Endothelial cell of umbilical vein (primary cell): ENCODE data around the gene UBTD1. TPM values are rescaled to one million over a fixed set of nuclear protein-coding genes. Genes with fewer than 3 reads are reported as not detected.

Experiments
- BruUV-seq: library from RNA; stranded (reverse); fragments of 400-500 nt; replicated peaks from 2 replicates; lab custom pipeline; 2021; lab: Mats Ljungman, UMichigan
- CTCF ChIA-PET: fragments of 300-600, 350-600 bp; sonication (Branson Sonifier 250); formaldehyde crosslinking; loops from one replicate; lab custom pipeline; 2021; ENCODE audit warnings: antibody characterized with exemption, inconsistent platforms; lab: Charles Lee
- POLR2A ChIA-PET: fragments of 300-600, 350-600 bp; sonication (Branson Sonifier 250); formaldehyde crosslinking; loops from one replicate; lab custom pipeline; 2021; ENCODE audit warnings: antibody characterized with exemption, inconsistent platforms; lab: Charles Lee
- DNase-seq: peaks from one replicate; pipeline ENCODE4 v3.0.0-alpha.2; 2011; ENCODE audit warnings: low read depth, low spot score
- FAIRE-seq: peaks from 2 replicates; lab custom pipeline; 2011; peaks lifted over from hg19 to GRCh38; lab: Jason Lieb, UNC
- H2AFZ ChIP-seq: 2 replicates; pipeline ENCODE4 v1.6.0; 2012; ENCODE audit warnings: low read depth, low read length, control low read depth, inconsistent platforms
- H3K27ac ChIP-seq: 2 replicates; pipeline ENCODE4 v1.5.1; 2011; ENCODE audit warnings: low read depth, mild to moderate bottlenecking, control low read depth, low read length, moderate library complexity; ENCODE audit not compliant: insufficient read depth
- H3K27me3 ChIP-seq, 2 experiments: 2 replicates each; pipeline versions ENCODE4 v1.6.0 to v1.6.1; 2011; ENCODE audit warnings: low read length in 2 of 2, mixed read lengths in 1 of 2; ENCODE audit not compliant: control insufficient read depth in 2 of 2, insufficient read depth in 2 of 2
- H3K36me3 ChIP-seq, 2 experiments: 2 replicates in 1 of 2; 3 replicates in 1 of 2; pipeline ENCODE4 v1.5.1; 2011; ENCODE audit warnings: low read length in 2 of 2, mild to moderate bottlenecking in 1 of 2, moderate library complexity in 1 of 2; ENCODE audit not compliant: control insufficient read depth in 2 of 2, insufficient read depth in 2 of 2; ENCODE audit errors: extremely low read depth in 1 of 2
- H3K4me1 ChIP-seq: 3 replicates; pipeline ENCODE4 v1.5.1; 2011; ENCODE audit warnings: mild to moderate bottlenecking, low read length; ENCODE audit not compliant: control insufficient read depth, insufficient read depth; ENCODE audit errors: extremely low read depth
- H3K4me2 ChIP-seq: 2 replicates; pipeline ENCODE4 v1.6.1; 2011; ENCODE audit warnings: low read length, control low read depth, mixed read lengths; ENCODE audit not compliant: insufficient read depth
- H3K4me3 ChIP-seq, 3 experiments: fragments of 200-600 bp in 1 of 3; sonication (generic), shearing (Covaris generic) in 1 of 3; replicated peaks in 1 of 3; 2 replicates each; pipeline ENCODE4 v1.5.1; 2011 to 2016; ENCODE audit warnings: control low read depth in 3 of 3, low read length in 3 of 3, mild to moderate bottlenecking in 2 of 3, inconsistent platforms in 1 of 3, low read depth in 1 of 3, moderate library complexity in 1 of 3; ENCODE audit not compliant: insufficient read depth in 1 of 3
- H3K79me2 ChIP-seq: 2 replicates; pipeline ENCODE4 v1.6.0; 2012; ENCODE audit warnings: low read length, inconsistent platforms; ENCODE audit not compliant: control insufficient read depth, insufficient read depth
- H3K9ac ChIP-seq: replicated peaks from 2 replicates; pipeline ENCODE3; 2011; ENCODE audit warnings: low read length, control low read depth; ENCODE audit not compliant: insufficient read depth; ENCODE audit errors: extremely low read depth
- H3K9me1 ChIP-seq: replicated peaks from 3 replicates; pipeline ENCODE4 v1.6.0; 2011; ENCODE audit warnings: mild to moderate bottlenecking, low read length; ENCODE audit not compliant: control insufficient read depth, insufficient read depth; ENCODE audit errors: extremely low read depth
- H3K9me3 ChIP-seq: replicated peaks from 2 replicates; pipeline ENCODE4 v1.5.1; 2012; ENCODE audit warnings: low read length, inconsistent platforms; ENCODE audit not compliant: control insufficient read depth, insufficient read depth
- H4K20me1 ChIP-seq: replicated peaks from 2 replicates; pipeline ENCODE3; 2011; ENCODE audit warnings: mild to moderate bottlenecking, low read length; ENCODE audit not compliant: control insufficient read depth, insufficient read depth; ENCODE audit errors: extremely low read depth
- EZH2 ChIP-seq: IDR thresholded peaks from 2 replicates; pipeline ENCODE4 v1.6.1; 2012; ENCODE audit warnings: borderline replicate concordance, low read depth, mild to moderate bottlenecking, moderate library complexity, low read length, inconsistent platforms; ENCODE audit not compliant: severe bottlenecking
- FOS ChIP-seq: IDR thresholded peaks from 2 replicates; pipeline ENCODE4 v1.6.1; 2011; ENCODE audit warnings: mild to moderate bottlenecking, low read length, moderate library complexity, borderline replicate concordance; ENCODE audit not compliant: insufficient read depth
- GATA2 ChIP-seq: IDR thresholded peaks from 2 replicates; pipeline ENCODE4 v1.7.0; 2011; ENCODE audit warnings: low read depth, mild to moderate bottlenecking, moderate library complexity, mixed read lengths, low read length; ENCODE audit not compliant: insufficient read length, insufficient read depth
- JUN ChIP-seq: IDR thresholded peaks from 2 replicates; pipeline ENCODE4 v1.6.1; 2011; ENCODE audit warnings: borderline replicate concordance, low read depth; ENCODE audit not compliant: insufficient read length, insufficient read depth
- MYC ChIP-seq: IDR thresholded peaks from one replicate; pipeline ENCODE4 v1.6.1; 2011; ENCODE audit warnings: mild to moderate bottlenecking, low read depth, low read length
- POLR2A ChIP-seq: IDR thresholded peaks from 2 replicates; pipeline ENCODE4 v1.6.1; 2012; ENCODE audit warnings: low read depth, mild to moderate bottlenecking, control low read depth, low read length
- POLR2AphosphoS5 ChIP-seq: IDR thresholded peaks from 2 replicates; pipeline ENCODE4 v1.6.1; 2012; ENCODE audit warnings: low read depth, mild to moderate bottlenecking, control low read depth, low read length, moderate library complexity; ENCODE audit not compliant: insufficient read depth
- dilution Hi-C: fragments of 300-500 bp; cut with MboI; formaldehyde crosslinking; loops from one replicate; pipeline ENCODE4 v1.15.0; 2019; ENCODE audit warnings: low sequenced_read_pairs; ENCODE audit not compliant: extremely low pct_ligation_motif_present
- intact Hi-C: fragments of 100-400 bp; cut with micrococcal nuclease; formaldehyde crosslinking; loops from one replicate; pipeline ENCODE4 v1.10.0; 2022
- polyA plus RNA-seq, 4 experiments: library from polyadenylated mRNA; depleted of rRNA in 3 of 4; stranded (reverse) in 3 of 4; unstranded in 1 of 4; fragments of >200 nt; gene quantifications; 2 replicates each; pipeline versions ENCODE4 v1.2.1 to v1.2.3, GENCODE V29; 2011 to 2012; ENCODE audit warnings: missing spikeins in 1 of 4
- total RNA-seq: library from RNA; stranded (reverse); gene quantifications from 2 replicates; pipeline ENCODE4 v1.2.3, GENCODE V29; 2021
- TF ChIP-seq, protein P1 (sequence below): IDR thresholded peaks from 2 replicates; pipeline ENCODE4 v1.6.1; 2011; ENCODE audit not compliant: insufficient read depth, insufficient read length
- TF ChIP-seq, protein P2 (sequence below), 2 donors: IDR thresholded peaks; 1 replicate in 1 of 2; 2 replicates in 1 of 2; pipeline ENCODE4 v1.5.1; 2011; ENCODE audit warnings: low read length in 2 of 2, mild to moderate bottlenecking in 2 of 2, moderate library complexity in 2 of 2, control low read depth in 1 of 2, inconsistent platforms in 1 of 2, low read depth in 1 of 2; ENCODE audit not compliant: insufficient read depth in 1 of 2; ENCODE audit errors: extremely low read depth in 1 of 2

UBTD1 gene
- total and polyA plus RNA-seq, 2 donors (not counting 3 experiments of a cell fraction or from before 2014, with no cell fraction given), result 42.6 to 63.7 TPM

DNA sequence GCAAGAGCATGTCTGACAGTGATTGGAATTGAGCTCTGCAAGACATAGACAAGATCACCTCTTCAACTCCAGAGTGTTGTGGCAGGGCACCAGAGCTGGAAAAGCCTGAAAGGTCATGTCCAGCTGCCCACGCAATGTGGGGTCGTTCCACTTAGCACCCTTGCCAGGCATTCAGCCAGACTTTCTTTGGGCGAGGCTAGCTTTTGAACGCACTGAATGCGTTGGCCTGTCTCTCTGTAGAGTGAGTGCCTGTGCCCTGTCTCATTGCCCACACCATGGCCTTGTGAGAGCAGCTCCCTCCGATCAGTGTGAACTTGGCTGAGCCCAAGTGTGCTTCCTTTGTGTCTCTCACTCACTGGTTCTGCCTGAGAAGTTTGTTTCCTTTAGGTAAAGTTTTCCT, 23.3 kb downstream of the UBTD1 start:
- Histone ChIP-seq H2AFZ (no peak overlapping the region), H3K4me2 (no peak overlapping the region), H3K79me2 (peaks cover 15% of the 10 kb centered on the region), H3K27me3 (no peaks in the 10 kb centered on the region), H4K20me1 (no peaks in the 10 kb centered on the region), H3K4me1 (peaks cover 26% of the 10 kb centered on the region), H3K27ac (no peak overlapping the region), H3K9ac (no peak overlapping the region), H3K36me3 (no peaks in the 10 kb centered on the region), H3K9me1 (no peaks in the 10 kb centered on the region), H3K9me3 (no peaks in the 10 kb centered on the region), H3K4me3 (no peak overlapping the region)
- POLR2A ChIA-PET, result no interaction called here
- CTCF ChIA-PET, result interaction anchor here (0.8 to 3.1 kb wide), 4 partner anchors 12 to 32 kb away, joined by 3 to 12 read pairs (median 9); partner anchors contain the start of gene UBTD1
- dilution Hi-C loops, result no loop called here
- no TSS peak for BruUV-seq
- intact Hi-C loops, result no loop called here
- DNase-seq (no peak), FAIRE-seq (no peak)
- TF ChIP-seq JUN, result no peak
- TF ChIP-seq, protein P1, sequence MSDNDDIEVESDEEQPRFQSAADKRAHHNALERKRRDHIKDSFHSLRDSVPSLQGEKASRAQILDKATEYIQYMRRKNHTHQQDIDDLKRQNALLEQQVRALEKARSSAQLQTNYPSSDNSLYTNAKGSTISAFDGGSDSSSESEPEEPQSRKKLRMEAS, result no peak
- TF ChIP-seq EZH2, result no peak
- no peak for TF ChIP-seq GATA2
- TF ChIP-seq, protein P2, sequence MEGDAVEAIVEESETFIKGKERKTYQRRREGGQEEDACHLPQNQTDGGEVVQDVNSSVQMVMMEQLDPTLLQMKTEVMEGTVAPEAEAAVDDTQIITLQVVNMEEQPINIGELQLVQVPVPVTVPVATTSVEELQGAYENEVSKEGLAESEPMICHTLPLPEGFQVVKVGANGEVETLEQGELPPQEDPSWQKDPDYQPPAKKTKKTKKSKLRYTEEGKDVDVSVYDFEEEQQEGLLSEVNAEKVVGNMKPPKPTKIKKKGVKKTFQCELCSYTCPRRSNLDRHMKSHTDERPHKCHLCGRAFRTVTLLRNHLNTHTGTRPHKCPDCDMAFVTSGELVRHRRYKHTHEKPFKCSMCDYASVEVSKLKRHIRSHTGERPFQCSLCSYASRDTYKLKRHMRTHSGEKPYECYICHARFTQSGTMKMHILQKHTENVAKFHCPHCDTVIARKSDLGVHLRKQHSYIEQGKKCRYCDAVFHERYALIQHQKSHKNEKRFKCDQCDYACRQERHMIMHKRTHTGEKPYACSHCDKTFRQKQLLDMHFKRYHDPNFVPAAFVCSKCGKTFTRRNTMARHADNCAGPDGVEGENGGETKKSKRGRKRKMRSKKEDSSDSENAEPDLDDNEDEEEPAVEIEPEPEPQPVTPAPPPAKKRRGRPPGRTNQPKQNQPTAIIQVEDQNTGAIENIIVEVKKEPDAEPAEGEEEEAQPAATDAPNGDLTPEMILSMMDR (IDR thresholded peaks at IDR 0.05; ENCODE audit: extremely low read depth in 1 of 2, insufficient read depth in 1 of 2, low read depth in 1 of 2, low read length in 2 of 2), result no peak
- TF ChIP-seq FOS, result no peak
- no peak for TF ChIP-seq MYC
- no peak for TF ChIP-seq POLR2A
- no peak for TF ChIP-seq POLR2AphosphoS5
